Upper lobe of left lung (tissue), 4 donors: ENCODE results near the gene TBXAS1.

Experiments
- EP300 ChIP-seq, 4 donors: sonication (generic); formaldehyde crosslinking; IDR thresholded peaks; one replicate each; pipeline ENCODE4 v1.5.1; 2017; ENCODE audit warnings: antibody characterized with exemption in 4 of 4, control low read depth in 2 of 4
- POLR2A ChIP-seq, 4 donors: fragments of 450-650 bp; IDR thresholded peaks; one replicate each; pipeline ENCODE4 v1.5.1; 2016 to 2017; ENCODE audit warnings: antibody characterized with exemption in 4 of 4, mild to moderate bottlenecking in 2 of 4
- TF ChIP-seq, protein P1 (sequence below), 6 experiments: fragments of 450-650 bp in 4 of 6; fragments of 200-600 bp in 2 of 6; sonication (generic) in 2 of 6; IDR thresholded peaks; one replicate each; pipeline ENCODE4 v1.5.1; 2016 to 2019; ENCODE audit warnings: antibody characterized with exemption in 6 of 6

GRCh38 chr7:140047197-140047596 is 218.1 kb downstream of the TBXAS1 start:
- TF ChIP-seq EP300 (IDR thresholded peaks at IDR 0.05) (no peak), POLR2A (IDR thresholded peaks at IDR 0.05) (no peak)
- TF ChIP-seq, protein P1, sequence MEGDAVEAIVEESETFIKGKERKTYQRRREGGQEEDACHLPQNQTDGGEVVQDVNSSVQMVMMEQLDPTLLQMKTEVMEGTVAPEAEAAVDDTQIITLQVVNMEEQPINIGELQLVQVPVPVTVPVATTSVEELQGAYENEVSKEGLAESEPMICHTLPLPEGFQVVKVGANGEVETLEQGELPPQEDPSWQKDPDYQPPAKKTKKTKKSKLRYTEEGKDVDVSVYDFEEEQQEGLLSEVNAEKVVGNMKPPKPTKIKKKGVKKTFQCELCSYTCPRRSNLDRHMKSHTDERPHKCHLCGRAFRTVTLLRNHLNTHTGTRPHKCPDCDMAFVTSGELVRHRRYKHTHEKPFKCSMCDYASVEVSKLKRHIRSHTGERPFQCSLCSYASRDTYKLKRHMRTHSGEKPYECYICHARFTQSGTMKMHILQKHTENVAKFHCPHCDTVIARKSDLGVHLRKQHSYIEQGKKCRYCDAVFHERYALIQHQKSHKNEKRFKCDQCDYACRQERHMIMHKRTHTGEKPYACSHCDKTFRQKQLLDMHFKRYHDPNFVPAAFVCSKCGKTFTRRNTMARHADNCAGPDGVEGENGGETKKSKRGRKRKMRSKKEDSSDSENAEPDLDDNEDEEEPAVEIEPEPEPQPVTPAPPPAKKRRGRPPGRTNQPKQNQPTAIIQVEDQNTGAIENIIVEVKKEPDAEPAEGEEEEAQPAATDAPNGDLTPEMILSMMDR (IDR thresholded peaks at IDR 0.05), result no peak
